Measurements from ENCODE around the gene HLA-DQA2.

GRCh38 chr6:32744776-32745175, 3.6 kb downstream of the HLA-DQA2 start:
- TF ChIP-seq POLR2A (IDR thresholded peaks at IDR 0.05; ENCODE audit: low read depth, low read length) (no peak), POLR2AphosphoS5 (IDR thresholded peaks at IDR 0.05; ENCODE audit: low read depth, low read length) (no peak), TAF1 (IDR thresholded peaks at IDR 0.05; ENCODE audit: borderline replicate concordance, low read depth, low read length) (no peak)

Data from GM12892 (cell line).